ENCODE data around the gene ADM.
"Not testable (repeated sequence)": the region's sequence is repeated elsewhere in the genome, so short reads cannot be mapped to it uniquely, and the experiment has no call there.

Gene ADM

GRCh38 chr11:10304495-10305261, at the start of gene ADM:
Gene ADM (plus strand): TSS chr11:10305073. CDS start chr11:10305701, 628 bp downstream.
- peak; percentile 98 for DNase-seq

- DNase-seq, result no peak
Measured at GRCh38 chr11:10255388-10256125, 49.3 kb upstream of the ADM start.

DNA sequence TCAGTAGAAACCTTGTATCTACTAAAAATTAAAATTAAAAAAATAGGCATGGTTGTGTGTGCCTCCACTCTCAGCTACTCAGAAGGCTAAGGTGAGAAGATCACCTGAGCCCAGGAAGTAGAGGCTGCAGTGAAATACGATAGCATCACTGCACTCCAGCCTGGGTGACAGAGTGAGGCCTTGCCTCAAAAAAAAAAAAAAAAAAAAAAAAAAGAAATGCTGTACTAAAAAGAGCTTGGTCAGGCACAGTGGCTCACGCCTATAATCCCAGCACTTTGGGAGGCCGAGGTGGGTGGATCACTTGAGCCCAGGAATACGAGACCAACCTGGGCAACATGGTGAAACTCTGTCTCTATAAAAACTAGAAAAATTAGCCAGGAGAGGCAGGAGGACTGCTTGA, 47.4 kb upstream of the ADM start:
- DNase-seq, result no peak

- peak; percentile 60 for DNase-seq
Measured at GRCh38 chr11:10261821-10262220, 43.1 kb upstream of the ADM start.

DNA sequence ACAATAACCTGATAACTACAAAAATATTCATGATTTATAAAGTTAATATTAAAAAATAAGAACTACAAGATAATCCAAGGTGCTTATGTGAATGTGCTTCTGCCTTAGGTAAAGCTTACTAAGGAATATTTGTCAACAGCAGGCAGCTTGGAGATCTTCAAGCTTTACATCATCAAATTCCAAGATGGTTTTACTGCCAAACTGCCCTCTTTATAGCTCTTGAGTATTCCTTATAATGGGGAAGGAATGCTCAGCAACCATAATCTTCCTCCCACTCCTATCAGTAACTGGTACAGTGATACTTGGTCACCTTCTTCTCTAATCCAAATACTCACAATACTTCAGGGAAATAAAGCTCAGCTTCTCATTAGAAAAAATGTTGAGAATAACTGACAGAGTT, 40.9 kb upstream of the ADM start:
- peak; percentile 87 for DNase-seq

- not testable (repeated sequence) for DNase-seq
Measured at GRCh38 chr11:10264716-10265115, 40.2 kb upstream of the ADM start.

DNA sequence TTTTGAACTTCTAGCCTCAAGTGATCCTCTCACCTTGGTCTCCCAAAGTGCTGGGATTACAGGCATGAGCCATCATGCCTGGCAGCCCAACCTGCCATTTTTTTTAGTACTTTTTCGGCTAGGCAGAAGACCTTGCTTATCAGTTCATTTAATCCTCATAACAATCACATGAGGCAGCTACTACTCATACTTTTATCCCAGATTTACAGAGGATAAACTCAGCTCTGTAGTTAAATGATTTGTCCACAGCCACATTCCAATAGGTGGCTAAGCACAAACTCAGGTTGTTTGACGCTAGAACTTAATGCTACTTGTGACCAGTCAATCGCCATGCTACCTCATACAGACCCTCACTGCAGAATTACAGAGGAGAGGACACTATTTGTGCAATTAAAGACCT, 38.9 kb upstream of the ADM start:
- no peak for DNase-seq

- peak; percentile 41 for DNase-seq
Measured at GRCh38 chr11:10267821-10268220, 37.1 kb upstream of the ADM start.

DNA sequence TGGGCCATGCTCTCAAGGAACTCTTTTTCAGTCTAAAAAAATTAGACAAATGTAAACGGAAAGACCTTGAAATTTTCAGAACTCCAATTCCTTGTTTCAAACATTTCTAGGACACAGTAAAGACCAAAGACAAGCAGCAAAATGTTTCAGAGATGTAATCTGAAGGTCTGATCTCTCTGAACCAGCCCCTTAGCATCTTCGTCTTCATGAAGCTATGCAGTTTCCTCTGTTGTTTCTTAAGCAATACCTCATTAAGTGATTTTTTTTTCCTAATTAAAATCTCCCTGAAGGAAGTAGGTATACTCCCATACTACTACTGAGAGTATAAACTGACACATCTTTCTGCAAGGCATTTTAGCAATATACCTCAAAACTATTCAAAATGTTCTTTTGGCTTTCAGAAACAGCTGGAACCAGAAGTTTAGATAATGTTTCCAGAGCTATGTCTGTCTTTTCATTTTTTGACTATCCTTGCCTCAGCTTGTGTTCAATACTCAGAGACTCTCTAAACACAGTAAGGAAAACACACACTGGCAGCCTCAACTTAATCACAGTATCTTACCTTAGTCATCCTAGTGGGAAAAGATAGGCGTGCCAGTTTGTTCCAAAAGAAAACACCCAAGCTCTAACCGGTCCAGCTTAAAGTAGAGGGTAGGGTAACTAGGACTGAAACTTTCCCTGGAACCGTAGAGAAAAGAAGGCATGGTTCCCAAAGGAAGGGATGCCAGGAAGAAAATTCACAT, 36.0 kb upstream of the ADM start:
- DNase-seq, result no peak

DNA sequence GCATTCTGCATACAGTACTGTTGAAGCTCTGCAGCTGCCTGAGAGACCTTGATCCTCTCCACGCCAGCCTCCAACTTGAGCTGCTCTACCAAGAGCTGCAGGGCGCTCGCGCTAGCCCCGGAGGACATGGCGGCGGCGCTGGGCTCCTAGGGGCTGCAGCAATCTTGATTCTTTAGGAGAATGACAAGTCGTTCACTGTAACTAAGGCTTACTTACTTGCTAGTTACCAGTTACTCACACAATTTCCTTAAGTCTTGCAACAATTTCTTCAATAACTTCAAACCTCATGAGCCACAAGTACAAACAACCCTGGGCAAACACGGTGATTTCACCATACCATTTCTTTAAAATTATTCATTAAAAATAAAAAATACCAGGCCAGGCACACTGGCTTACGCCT, 32.7 kb upstream of the ADM start:
- DNase-seq, result no peak

DNA sequence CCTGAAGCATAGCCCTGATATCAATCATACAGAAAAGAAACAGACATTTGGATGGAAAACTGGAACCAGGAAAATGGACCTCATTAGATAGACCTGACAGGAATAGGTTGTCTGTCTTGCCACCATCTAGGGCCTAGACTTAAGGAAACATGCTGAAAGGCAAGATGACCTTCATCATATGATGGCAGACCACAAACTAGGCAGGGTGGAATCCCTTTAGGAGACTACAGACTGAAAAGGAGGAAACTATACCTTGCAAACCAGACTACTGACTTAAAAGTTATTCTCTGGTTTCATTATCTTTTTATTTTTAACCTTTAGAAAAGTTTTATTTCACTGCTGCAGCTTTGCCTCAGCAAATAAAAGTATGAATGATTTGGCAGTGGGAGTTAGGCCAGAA, 31.1 kb upstream of the ADM start:
- DNase-seq, result no peak

- DNase-seq, result peak; percentile 41
Measured at GRCh38 chr11:10274726-10275125, 30.1 kb upstream of the ADM start.

- peak; percentile 56 for DNase-seq
Measured at GRCh38 chr11:10275714-10276113, 29.2 kb upstream of the ADM start.

- no peak for DNase-seq
Measured at GRCh38 chr11:10282117-10282516, 22.8 kb upstream of the ADM start.

GRCh38 chr11:10283991-10284390, 20.9 kb upstream of the ADM start:
- no peak for DNase-seq

DNA sequence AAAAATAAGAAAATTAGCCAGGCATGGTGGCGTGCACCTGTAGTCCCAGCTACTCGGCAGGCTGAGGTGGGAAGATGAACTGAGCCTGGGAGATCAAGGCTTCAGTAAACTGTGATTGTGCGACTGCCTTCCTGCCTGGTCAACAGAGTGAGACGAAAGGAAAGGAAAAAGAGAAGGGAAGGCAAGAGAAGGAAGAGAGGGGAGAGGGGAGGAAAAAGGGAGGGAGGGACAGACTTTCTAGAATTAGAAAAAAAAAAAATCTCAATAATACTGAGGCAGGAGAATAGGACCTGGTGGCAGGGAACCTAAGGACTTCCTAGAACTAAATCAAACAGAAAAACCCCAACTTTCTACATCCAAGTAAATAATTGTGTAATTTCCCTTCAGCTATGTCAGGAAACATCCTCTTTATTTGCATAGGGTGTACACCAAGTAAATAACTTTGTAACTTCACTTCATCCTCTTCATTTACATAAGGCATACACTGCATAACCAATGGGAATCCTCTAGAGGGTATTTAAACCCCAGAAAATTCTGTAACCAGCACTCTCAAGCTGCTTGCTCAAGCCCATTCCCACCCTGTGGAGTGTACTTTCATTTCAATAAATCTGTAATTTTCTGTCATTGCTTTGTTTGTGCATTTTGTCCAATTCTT, 19.6 kb upstream of the ADM start:
- no peak for DNase-seq

DNA sequence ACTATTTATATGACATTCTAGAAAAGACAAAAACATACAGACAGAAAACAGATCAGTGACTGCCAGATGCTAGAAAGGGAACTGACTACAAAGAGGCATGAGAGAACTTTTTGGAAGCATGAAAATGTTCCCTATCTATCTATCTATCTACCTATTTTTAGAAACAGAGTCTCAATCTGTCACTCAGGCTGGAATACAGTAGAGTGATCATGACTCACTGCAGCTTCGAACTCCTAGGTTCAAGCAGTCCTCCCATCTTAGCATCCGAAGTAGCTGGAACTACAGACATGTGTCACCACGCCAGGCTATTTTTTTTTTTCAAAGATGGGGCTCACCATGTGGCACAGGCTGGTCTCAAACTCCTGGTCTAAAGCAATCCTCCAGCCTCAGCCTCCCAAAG, 17.7 kb upstream of the ADM start:
- no peak for DNase-seq

DNA sequence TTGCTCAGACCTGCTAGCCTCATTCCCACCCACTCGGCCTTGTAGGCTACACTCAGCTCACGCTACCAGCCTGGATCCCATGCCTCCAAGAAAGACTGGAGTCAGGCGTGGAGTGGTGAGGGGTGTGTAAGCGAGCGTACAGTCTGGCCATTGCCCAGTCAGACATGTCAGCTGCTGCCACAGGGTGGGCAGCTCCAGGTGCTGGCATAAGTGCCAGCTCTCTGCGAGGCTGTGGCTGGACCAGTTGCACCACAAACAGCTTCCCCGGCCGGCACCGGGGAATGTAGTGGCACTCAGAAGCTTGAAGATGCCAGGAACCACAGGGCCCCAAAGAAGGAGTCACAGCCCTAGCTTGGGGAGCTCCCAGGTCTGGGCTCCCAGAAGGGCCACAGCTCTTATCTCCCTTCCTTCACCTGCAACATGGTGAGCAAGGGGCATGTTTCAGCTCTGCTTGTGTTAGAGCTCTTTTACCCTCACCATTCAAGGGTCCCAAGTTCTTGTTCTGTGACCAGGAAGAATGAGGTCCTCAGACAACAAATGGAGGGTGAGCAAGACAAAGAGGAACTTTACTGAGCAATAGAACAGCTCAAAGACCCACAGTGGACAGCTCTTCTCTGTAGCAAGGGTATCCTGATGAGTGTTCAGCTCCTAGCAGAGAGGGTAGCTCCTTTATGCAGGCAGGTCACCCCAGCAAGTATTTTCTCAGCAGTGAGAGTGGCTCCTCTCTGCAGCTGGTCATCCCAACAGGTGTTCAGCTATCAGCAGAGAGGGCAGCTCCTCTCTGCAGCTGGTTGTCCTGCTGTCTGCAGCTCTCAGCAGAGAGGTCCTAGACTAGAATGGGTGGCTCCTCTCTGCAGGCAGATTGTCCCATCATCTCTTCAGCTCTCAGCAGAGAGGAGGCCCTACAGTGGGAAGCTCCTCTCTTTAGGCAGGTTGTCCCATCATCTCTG, 16.8 kb upstream of the ADM start:
- no peak for DNase-seq

- DNase-seq, result no peak
Measured at GRCh38 chr11:10288881-10289764, 15.8 kb upstream of the ADM start.

GRCh38 chr11:10289765-10290380, 15.0 kb upstream of the ADM start:
- DNase-seq, result no peak
